ENCODE data around the gene CFAP20DC. TPM values are rescaled to one million over a fixed set of nuclear protein-coding genes. Genes with fewer than 3 reads are reported as not detected.

CFAP20DC gene
- total RNA-seq, 6 donors from 2014 or later = 0.30 to 4.3 (median 0.37) TPM; not detected in 1

GRCh38 chr3:58725326-58725853 lies 324.4 kb downstream of the CFAP20DC start:
- H3K4me1 ChIP-seq = peaks cover 0 to 19% (median 2%) of the 10 kb centered on the region in 4 donors
- H3K4me3 ChIP-seq = no peak overlapping the region
- no peaks in the 10 kb centered on the region for H3K36me3 ChIP-seq
- H3K27ac ChIP-seq = no peak overlapping the region
- 81 to 90% methylated on average over 6 to 7 of the region's 7 CpGs for WGBS, 2 donors
- DNase-seq = no peak
- TF ChIP-seq CTCF (IDR thresholded peaks at IDR 0.05) (no peak), EP300 (IDR thresholded peaks at IDR 0.05) (no peak), POLR2AphosphoS5 (IDR thresholded peaks at IDR 0.05) (no peak), POLR2A (IDR thresholded peaks at IDR 0.05) (no peak)
- H3K9me3 ChIP-seq = no peaks in the 10 kb centered on the region
- no peaks in the 10 kb centered on the region for H3K27me3 ChIP-seq
- ATAC-seq (ENCODE audit: low FRiP score in 2 of 2) = no peak

GRCh38 chr3:58724336-58724735 lies 325.5 kb downstream of the CFAP20DC start:
- TF ChIP-seq CTCF (IDR thresholded peaks at IDR 0.05) (no peak), POLR2A (IDR thresholded peaks at IDR 0.05) (no peak), POLR2AphosphoS5 (IDR thresholded peaks at IDR 0.05) (no peak), EP300 (IDR thresholded peaks at IDR 0.05) (no peak)
- H3K4me1 ChIP-seq = peaks cover 0 to 19% (median 2%) of the 10 kb centered on the region in 4 donors
- no peak overlapping the region for H3K4me3 ChIP-seq
- H3K36me3 ChIP-seq = no peaks in the 10 kb centered on the region
- no peaks in the 10 kb centered on the region for H3K27me3 ChIP-seq
- no peaks in the 10 kb centered on the region for H3K9me3 ChIP-seq
- ATAC-seq (ENCODE audit: low FRiP score in 2 of 2) (no peak), DNase-seq (no peak)
- 74 to 78% methylated on average over 11 of the region's 11 CpGs for WGBS, 2 donors
- no peak overlapping the region for H3K27ac ChIP-seq

- no peaks in the 10 kb centered on the region for H3K36me3 ChIP-seq
- WGBS, 2 donors = 49 to 60% methylated on average over 3 of the region's 3 CpGs
- no peaks in the 10 kb centered on the region for H3K9me3 ChIP-seq
- H3K4me1 ChIP-seq = peaks cover 0 to 19% (median 2%) of the 10 kb centered on the region in 4 donors
- TF ChIP-seq POLR2A (IDR thresholded peaks at IDR 0.05) (no peak), POLR2AphosphoS5 (IDR thresholded peaks at IDR 0.05) (no peak), CTCF (IDR thresholded peaks at IDR 0.05) (no peak), EP300 (IDR thresholded peaks at IDR 0.05) (no peak)
- ATAC-seq (ENCODE audit: low FRiP score in 2 of 2) (no peak), DNase-seq (no peak)
- H3K27ac ChIP-seq = no peak overlapping the region
- H3K4me3 ChIP-seq = no peak overlapping the region
- no peaks in the 10 kb centered on the region for H3K27me3 ChIP-seq
These were observed 326.7 kb downstream of the CFAP20DC start for GRCh38 chr3:58723173-58723572.

GRCh38 chr3:58722561-58722960 lies 327.3 kb downstream of the CFAP20DC start:
- Histone ChIP-seq H3K4me3 (no peak overlapping the region), H3K4me1 (peaks cover 0 to 19% (median 2%) of the 10 kb centered on the region in 4 donors), H3K27ac (no peak overlapping the region), H3K36me3 (no peaks in the 10 kb centered on the region), H3K9me3 (no peaks in the 10 kb centered on the region), H3K27me3 (no peaks in the 10 kb centered on the region)
- DNase-seq (no peak), ATAC-seq (ENCODE audit: low FRiP score in 2 of 2) (no peak)
- 57 to 59% methylated on average over 4 of the region's 4 CpGs for WGBS, 2 donors
- no peak for TF ChIP-seq EP300 (IDR thresholded peaks at IDR 0.05)
- no peak for TF ChIP-seq POLR2A (IDR thresholded peaks at IDR 0.05)
- no peak for TF ChIP-seq POLR2AphosphoS5 (IDR thresholded peaks at IDR 0.05)
- no peak for TF ChIP-seq CTCF (IDR thresholded peaks at IDR 0.05)

- no peak overlapping the region for H3K4me3 ChIP-seq
- TF ChIP-seq CTCF (IDR thresholded peaks at IDR 0.05) (no peak), POLR2AphosphoS5 (IDR thresholded peaks at IDR 0.05) (no peak), EP300 (IDR thresholded peaks at IDR 0.05) (no peak), POLR2A (IDR thresholded peaks at IDR 0.05) (no peak)
- 53 to 82% methylated on average over 3 of the region's 3 CpGs for WGBS, 2 donors
- no peaks in the 10 kb centered on the region for H3K36me3 ChIP-seq
- no peaks in the 10 kb centered on the region for H3K27me3 ChIP-seq
- H3K4me1 ChIP-seq = peaks cover 0 to 19% (median 2%) of the 10 kb centered on the region in 4 donors
- DNase-seq (no peak), ATAC-seq (ENCODE audit: low FRiP score in 2 of 2) (no peak)
- H3K27ac ChIP-seq = no peak overlapping the region
- no peaks in the 10 kb centered on the region for H3K9me3 ChIP-seq
These were observed 329.3 kb downstream of the CFAP20DC start for GRCh38 chr3:58720526-58720925.
